ENCODE results near the gene CELSR1.
"Not testable (repeated sequence)": the region's sequence is repeated elsewhere in the genome, so short reads cannot be mapped to it uniquely, and the experiment has no call there.

CELSR1 gene

DNA sequence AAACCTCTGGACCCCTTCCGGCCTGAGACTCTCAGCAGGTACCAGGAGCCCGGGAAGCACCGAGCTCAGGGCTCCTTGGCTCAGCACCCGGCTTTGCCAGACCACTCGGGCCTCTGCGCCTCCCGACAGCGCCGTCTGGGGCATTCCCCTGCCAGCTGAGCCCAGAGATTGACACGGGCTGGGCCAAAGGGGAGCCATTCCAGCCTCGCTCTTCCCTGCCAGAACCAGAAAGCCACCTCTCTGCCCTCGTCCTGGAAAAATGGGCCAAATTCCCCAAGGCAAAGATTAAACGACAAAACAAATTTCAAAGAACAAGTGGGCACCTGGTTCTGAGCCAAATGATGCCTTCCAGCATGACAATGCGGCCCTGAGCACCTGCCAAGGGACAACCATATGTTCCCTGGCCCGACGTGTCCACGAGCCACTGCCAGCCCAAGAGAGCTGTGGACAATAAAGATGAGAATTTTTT is 59.3 kb downstream of the CELSR1 start:
- DNase-seq, result no peak

DNA sequence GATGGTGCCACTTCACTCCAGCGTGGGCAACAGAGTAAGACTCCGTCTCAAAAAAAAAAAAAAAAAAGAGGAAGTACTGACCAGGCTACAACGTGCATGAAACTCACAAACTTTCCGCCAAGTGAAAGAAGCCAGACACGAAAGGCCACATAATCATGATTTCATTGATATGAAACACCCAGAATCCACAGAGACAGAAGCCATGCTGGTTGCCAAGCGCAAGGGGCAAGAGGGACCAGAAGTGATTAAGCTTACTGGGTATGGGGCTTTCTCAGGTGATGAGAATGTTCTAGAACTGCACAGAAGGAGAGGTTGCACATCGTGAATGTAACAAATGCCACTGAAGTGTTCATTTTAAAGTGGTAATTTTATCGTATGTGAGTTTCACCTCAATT is 60.9 kb downstream of the CELSR1 start:
- DNase-seq, result no peak

- DNase-seq, result no peak
Measured at GRCh38 chr22:46473896-46474557, 63.4 kb downstream of the CELSR1 start.

- DNase-seq, result no peak
Measured at GRCh38 chr22:46473021-46473779, 64.2 kb downstream of the CELSR1 start.

DNA sequence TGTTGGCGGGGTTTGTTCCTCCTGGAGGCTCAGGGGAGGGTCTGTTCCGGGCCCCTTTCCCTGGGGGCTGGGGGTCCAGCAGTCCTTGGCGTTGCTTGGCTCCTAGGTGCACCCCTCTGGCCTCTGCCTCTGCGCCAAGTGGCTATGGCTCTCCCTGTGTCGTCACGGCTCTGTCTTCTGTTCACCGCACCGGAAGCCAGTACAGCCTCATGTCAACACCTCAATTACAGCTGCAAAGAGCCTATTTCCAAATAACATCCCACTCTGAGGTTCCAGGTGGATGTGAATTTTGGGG is 64.8 kb downstream of the CELSR1 start:
- no peak for DNase-seq

GRCh38 chr22:46471901-46472721 is 65.3 kb downstream of the CELSR1 start:
- no peak for DNase-seq

- not testable (repeated sequence) for DNase-seq
Measured at GRCh38 chr22:46471330-46471729, 66.1 kb downstream of the CELSR1 start.

DNA sequence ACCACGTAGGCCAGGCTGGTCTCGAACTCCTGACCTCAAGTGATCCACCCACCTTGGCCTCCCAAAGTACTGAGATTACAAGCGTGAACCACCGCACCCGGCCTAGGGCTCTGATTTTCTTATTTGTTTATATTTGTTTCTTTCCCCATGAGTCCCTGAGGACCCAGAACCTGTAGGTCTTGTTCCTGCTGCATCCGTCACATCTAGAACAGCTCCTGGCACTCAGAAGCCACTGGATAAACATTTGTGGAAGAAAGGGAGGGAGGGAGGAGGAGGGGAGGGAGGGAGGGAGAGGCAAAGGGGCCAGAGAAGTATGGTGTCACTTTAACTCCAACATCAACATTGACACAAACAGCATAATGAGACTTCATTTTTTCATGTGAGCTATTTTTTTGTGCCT is 67.7 kb downstream of the CELSR1 start:
- no peak for DNase-seq

DNA sequence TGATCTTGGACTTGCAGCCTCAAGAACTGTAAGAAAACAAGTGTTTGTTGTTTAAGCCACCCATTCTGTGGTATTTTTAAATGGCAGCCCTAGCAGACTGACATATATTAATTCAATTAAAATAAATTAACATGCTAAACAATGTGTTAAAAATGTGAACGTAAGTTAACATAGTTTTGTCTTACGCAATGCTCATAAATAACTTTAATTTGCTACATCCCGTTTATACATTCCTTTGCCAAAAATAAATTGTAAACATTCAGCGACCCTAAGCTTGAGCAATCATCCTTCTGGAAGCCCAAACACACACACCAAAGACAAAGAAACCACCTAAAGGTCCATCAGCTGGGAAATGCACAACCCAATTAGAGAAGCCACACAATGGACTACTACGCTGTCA is 70.4 kb downstream of the CELSR1 start:
- DNase-seq, result no peak

DNA sequence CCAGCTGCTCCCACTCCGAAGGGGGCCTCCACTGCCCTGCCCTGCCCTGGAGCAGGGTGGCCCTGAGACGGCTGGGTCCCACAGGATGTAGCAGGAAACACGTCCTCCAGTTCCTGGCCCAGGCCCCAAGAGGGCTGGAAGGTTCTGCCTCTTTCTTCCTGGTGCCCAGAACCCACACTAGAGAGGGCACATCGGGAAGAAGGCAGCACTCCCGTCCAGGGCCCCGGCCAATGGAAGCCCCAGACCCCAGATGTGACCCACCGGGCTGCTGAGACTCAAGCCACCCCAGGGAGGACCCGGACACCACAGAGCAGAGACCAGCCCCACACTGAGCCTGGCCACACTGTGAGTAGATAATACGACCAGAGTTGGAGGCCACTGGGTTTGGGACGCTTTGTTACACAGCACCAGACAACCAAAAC is 71.2 kb downstream of the CELSR1 start:
- DNase-seq, result no peak

DNA sequence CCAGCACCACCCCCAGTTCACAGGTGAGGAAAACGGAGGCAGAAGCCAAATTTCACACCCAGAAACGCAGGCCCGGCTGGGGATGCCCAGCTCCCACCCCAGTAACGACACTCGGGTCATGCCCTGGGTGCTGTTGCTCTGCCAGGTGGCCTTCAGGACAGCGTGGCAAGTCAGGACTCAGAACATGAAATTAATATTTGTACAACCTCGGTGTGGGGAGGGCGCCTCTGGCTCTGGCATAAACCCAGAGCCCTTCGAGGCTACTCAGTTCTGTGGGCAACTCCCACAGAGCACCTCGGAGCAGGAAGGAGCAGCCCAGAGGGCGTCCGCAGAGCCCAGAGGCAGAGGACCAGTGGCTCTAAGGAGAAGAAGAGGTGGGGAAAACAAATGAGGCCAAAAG is 71.6 kb downstream of the CELSR1 start:
- DNase-seq, result no peak

DNA sequence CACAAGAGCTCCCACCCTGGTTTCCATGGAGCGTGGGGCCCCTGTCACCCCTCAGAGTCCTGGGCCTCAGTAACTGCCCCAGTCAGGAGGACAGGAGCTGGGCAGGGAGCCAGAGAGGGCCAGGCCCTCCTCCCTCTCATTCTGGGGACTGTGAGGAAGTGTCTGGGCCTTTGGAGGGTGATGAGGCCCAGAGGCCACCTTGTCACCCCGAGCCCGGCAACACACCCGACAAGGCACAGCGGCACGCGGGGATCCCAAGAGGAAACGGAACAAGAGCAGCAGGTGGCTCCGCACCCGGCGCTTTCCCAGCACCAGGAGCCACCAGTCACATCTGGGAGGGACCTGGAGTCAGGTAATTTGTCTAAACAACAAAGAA is 72.1 kb downstream of the CELSR1 start:
- DNase-seq, result no peak

DNA sequence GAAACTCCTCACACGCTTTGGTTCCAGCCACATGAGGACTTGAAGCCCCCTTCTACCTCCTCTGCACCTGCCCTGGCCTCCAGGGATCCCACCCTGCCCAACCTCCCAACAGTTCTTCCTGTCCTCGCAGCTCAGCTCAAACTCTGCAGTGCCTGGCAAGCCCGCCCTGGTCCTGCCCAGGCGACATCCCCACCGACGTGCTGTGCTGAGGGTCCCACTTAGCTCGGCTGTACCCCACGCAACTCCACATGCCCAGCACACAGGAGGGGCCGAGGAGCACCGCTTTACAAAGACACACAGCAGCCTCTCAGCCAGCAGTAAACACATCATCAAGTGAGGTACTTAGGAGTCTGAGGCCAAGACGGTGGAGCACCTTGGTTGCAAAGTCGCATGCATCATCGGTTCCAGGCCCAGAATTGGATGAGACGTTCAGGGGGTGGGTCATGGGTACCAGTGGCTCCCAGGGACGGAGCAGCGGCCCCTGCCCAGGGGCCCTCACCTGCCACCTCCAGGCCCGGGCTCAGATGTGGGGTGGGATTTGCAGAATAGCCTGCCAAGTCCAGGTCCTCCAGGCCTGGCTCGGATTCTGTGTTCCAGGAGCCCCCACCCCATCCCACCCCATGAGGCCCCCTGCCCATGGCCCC is 72.6 kb downstream of the CELSR1 start:
- DNase-seq, result no peak

DNA sequence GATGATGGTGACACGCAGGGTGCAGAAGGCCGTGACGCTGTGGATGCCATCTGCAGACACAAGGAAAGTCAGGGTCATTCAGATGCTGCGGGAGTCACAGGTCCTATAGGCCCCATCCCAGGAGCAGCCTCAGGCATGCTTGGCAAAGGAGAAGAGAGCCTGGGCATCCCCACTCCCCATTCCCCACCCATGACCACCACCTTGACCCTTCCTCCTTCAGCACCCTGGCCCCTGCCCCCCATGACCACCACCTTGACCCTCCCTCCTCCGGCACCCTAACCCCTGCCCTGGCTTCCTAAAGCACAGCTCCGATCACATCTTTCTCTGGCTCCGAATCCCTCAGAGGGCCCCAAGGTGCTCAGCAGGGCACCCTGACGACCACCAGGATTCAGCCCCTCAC is 73.1 kb downstream of the CELSR1 start:
- DNase-seq, result no peak

DNA sequence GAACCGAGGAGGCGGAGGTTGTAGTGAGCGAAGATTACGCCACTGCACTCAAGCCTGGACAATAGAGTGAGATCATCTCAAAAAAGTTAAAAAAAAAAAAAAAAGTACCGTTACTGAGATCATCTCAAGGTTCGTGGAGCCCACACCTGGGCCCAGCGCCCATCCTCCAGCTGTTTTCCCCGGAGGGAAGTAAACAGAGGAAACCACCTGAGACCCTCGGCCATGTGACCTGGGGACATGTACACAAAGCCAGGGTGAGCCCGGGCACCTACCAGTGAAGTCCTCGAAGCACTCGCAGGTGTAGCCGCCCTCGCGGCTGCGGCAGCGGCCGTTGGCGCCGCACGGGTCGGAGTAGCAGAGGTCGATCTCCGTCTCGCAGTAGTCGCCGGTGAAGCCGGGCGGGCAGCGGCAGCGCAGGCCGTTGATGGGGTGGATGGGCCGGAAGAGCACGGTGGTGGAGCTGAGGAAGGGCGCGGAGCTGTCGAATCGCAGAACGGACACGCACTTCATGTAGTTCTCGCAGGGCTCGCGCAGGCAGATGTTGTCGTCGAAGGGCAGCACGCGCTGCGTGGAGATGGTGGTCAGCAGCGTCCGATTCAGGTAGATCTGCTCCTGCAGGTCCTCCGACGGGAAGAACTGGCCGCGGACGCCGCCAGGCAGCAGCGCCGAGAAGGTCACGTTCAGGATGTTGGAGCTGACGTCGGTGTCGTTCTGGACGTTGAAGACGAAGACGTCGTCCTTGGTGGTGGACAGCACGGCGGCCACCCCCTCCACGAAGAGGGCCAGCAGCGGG is 73.8 kb downstream of the CELSR1 start:
- no peak for DNase-seq

- DNase-seq, result no peak
Measured at GRCh38 chr22:46462726-46463371, 74.6 kb downstream of the CELSR1 start.

DNA sequence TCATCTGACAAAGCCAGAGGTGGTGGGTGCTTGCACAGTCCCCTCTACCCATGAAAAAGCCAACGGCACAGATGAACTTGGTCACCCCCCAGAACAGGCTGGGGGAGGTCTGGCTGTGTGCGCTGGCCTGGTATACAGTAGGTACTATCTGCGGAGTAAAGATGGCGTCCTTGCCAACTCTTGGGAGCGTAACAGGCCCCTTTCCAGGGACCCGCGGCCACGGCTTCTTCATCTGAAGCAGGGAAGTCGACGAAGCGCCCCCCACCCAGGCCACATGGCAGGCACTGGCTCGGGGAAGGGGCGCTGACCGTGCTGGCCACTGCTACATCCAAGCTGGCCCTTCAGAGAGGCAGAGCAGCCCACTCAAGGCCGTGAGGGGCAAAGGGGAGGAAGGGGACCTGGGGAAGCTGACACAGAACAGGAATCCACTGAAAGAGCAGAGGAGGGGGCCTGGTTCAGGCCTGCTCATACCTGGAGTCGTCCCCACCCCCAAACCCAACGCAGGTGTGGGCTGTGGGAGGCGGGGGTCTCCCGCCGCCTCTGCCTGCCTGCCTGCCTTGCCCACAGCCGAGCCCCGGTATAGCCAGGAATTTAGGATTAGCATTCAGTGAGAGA is 75.7 kb downstream of the CELSR1 start:
- no peak for DNase-seq

DNA sequence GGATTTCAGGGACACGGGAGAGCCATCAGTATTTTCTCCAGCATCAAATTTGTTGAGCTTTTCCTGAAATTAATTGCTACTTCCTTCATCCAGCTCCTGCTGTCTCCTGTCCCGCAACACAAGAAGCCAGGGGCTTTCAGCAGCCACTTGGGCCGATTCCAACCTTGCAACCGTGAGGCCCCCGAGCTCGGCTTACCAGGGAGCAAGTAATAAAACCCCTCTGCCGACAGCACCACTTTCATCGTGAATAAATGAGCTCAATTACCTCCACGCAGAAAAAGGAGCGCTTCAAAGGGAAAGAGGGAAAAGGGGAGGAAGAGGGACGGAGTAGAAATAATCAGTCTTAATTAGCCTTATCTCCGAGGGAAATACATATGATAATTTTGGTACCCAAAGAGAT is 76.6 kb downstream of the CELSR1 start:
- DNase-seq, result no peak

DNA sequence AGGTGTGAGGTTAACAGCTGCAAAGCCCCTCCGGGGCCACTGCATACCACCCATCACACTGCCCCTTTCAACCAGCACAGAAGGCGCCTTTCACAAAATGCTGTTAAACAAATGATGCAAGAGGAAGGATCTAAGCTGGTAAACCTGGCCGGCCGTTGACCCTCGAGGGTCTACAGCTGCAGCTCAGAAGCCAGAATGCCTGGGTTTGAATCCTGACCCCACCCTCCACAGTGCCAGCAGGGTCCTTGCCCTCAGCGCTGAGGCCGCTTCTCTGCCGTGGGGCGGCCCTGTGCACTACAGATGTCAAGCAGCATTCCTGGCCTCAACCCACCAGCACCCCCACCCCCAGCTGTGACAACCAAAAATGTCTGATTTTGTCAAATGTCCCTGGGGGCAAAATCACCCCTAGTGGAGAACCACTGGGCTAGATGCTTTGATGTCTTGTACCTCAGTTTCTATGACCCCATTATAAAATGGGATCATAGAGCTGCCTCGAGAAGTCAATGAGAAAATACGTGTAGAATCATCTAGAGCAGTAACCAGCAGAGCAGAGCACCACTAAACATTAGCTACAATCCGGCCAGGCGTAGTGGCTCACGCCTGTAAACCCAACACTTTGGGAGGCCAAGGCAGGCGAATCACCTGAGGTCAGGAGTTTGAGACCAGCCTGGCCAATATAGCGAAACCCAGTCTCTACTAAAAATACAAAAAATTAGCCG is 77.9 kb downstream of the CELSR1 start:
- DNase-seq, result no peak

GRCh38 chr22:46458525-46458924 is 78.9 kb downstream of the CELSR1 start:
- DNase-seq, result no peak

Data from activated CD4-positive, alpha-beta T cell treated with anti-CD3 and anti-CD28 coated beads, Interleukin-2, amount 50 U/mL, for 4 hours (primary cell).